A204.1 (cell line): ENCODE measurements around the gene FXYD7.
"Not testable (repeated sequence)": the region's sequence is repeated elsewhere in the genome, so short reads cannot be mapped to it uniquely, and the experiment has no call there.

Experiments
- FAIRE-seq: peaks from 2 replicates; lab custom pipeline; 2012; peaks lifted over from hg19 to GRCh38; lab: Jason Lieb, UNC

Gene FXYD7

DNA sequence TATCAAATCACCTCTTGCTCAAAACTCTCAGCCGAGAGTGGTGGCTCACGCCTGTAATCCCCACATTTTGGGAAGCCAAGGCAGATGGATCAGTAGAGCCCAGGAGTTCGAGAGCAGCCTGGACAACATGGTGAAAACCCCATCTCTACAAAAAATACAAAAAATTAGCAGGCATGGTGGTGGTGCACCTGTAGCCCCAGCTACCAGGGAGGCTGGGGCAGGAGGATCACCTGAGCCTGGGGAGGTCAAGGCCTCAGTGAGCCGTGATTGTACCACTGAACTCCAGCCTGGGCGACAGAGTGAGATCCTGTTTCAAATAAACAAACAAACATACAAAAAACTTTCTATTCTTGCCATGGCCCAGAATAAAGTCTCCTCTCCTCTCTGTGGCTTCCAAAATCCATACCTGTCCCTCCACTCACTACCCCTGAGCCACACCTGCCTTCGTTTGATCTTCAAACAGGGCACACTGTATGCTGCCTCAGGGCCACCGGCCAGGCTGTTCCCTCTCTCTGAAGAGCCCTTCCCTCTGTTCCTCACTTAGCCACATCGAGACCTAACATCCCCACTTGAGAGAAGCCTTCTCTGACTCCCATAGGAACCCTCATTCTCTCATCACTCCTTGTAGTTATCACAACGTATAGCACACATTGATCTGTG is 14.5 kb upstream of the FXYD7 start:
- FAIRE-seq: no peak

DNA sequence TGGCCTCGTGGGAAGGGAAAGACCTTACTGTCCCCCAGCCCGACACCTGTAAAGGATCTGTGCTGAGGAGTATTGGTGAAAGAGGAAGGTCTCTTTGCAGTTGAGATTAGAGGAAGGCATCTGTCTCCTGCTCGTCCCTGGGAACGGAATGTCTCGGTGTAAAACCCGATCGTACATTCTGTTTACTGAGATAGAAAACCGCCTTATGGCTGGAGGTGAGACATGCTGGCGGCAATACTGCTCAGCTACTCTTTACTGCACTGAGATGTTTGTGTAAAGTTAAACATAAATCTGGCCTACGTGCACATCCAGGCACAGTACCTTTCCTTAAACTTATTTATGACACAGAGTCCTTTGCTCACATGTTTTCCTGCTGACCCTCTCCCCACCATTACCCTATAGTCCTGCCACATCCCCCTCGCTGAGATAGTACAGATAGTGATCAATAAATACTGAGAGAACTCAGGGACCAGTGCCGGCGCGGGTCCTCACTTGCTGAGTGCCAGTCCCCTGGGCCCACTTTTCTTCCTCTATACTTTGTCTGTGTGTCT is 13.3 kb upstream of the FXYD7 start:
- not testable (repeated sequence) for FAIRE-seq

DNA sequence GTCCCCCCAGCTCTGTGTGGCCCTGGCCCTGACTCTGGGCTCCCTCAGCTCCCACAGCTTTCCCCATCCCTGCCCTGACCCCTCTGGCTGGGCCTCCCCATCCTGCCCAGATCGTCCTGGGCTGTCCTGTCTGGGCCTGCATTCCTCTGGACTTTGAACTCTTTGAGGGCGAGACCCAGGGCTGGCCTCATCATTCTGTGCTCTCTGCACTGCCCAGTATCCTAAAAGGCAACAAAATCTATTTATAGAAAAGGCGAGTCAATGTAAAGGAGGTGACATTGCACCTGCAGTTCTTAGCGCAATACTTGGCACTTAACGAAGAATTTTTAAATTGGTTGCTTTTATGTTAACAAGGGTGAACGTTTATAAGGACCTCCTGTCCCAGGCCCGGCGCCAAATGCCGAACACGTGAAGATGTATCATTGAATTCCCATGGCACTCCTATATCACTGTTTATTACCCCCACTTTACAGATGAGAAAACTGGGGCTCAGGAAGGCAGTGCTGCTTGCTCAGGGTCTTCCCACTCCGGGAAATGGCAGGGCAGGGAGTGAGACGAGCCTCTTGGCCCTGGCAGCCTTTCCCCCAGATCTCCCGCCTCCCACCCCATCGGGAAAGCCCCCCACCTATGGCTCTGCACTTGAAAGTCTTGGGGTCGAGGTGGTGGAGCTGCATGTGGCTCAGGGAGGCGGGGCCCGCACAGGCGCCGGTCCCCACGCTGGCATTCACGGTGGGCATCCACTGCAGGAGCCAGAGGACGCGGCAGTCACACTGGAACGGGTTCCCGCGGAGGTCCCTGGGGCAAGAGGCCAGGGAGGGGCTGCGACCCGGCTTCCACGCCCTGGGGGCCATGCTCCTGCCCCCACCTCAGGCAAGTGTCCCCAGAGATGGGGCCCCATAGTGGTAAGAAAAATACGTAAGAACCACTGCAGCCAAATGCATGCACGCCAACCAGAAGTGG is 12.0 kb upstream of the FXYD7 start:
- FAIRE-seq: no peak

DNA sequence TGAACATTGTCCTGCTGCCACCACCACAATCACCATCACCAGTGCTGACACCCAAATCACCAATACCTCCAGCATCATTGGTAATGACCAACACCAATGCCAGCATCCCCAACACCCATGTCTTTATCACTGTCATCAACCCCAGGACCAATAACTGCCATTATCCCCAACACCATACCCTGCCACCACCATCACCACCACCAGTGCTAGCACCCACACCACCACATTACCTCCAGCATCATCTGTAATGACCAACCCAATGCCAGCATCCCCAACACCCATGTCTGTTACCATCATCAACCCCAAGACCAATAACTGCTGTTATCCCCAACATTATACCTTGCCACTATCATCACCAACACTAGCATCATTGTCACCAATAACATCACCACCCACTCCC is 10.8 kb upstream of the FXYD7 start:
- FAIRE-seq: no peak

DNA sequence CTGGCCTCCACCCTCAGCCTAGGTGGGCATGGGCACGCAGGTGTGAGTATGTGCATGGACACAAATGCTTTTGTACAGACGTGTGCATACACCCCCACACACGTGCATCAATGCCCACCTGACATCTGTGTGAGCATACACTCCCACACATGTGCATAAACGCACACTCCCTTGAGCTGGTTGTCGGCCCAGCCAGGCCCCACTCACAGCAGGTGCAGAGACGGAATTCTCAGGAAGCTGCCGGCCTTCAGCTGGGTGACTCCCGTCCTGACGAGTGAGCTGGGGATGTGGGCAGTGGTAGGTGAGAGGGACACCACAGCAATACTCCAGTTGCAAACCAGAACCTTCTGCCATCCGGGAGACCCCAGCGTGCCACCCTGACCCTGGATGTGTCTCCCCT is 9.2 kb upstream of the FXYD7 start:
- FAIRE-seq: no peak

DNA sequence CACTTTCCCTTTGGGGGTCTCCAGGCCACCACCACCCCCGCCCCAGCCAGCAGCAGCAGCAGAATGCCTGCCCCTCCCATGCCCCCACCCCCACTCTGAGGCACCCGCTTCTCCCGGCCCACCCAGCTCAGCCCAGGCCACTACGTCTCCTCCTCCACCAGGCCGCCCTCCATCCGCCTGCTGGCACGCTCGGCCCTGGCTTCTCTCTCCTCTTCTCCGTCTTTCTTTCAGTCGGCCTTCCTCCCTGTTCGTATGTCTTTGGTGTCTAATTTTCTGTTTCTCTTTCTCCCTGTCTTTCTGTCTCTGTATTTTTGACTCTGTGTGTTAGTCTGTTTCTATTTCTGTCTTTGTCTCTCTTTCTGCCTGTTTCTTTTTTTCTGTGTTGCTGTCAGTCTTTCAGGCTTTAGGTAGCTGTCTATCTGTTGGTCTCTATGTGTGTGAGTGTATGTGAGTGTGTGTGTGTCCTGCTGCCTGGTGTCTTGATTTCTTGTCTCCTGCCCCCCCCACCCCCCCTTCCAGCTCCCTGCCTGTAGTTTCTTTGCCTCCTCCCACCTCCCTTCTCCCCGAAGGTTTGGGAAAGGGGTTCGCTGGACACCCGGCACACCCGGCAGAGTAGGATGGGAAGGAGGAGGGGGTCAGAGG is 8.3 kb upstream of the FXYD7 start, which contains the start of gene LGI4:
Gene LGI4 (minus strand): TSS at position 459 of the 642 bp plus-strand sequence. CDS start 379 bp downstream, at position 80.
- FAIRE-seq: no peak

DNA sequence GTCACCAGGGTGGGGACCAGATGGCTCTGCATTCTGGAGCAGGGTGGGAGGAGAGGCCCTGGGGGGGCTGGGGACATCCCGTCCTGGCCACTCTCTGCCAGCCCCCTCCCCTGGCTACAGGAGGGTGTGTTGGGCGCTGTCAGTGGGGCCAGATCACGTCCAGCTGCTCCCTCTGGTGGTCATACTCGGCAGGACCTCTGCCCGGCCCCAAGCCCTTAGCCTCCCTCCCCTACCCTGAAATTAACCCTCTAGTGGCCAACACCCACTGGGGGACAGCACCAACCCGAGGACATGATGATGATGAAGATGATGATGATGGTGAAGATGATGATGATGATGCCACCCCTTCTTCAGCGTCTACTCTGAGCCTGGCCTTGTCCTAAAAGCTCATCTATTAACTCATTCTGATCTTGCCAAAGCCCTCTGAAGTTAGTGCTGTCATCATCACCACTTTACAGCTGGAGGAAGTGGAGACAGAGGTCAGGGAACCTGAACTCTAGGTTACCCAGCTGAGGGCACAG is 7.6 kb upstream of the FXYD7 start:
- no peak for FAIRE-seq

DNA sequence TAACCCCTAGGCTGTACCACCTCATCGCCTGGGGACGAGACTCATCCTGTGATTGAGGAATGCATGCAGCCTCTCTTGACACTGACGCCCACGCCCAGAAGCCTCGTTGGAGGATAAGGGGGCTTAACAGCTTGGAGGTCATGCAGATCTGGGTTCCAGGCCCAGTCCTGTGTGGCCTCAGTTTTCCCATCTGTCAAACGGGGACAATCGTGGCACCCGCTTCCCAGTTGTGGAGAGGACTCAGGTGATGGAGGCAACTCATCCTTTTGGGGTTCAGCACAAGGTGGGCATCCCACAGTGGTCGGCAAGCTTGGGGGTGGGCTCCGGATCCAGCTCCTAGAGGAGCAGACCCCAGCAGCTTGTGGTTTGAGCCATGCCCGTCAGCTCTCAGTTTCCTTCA is 6.8 kb upstream of the FXYD7 start:
- FAIRE-seq: no peak

DNA sequence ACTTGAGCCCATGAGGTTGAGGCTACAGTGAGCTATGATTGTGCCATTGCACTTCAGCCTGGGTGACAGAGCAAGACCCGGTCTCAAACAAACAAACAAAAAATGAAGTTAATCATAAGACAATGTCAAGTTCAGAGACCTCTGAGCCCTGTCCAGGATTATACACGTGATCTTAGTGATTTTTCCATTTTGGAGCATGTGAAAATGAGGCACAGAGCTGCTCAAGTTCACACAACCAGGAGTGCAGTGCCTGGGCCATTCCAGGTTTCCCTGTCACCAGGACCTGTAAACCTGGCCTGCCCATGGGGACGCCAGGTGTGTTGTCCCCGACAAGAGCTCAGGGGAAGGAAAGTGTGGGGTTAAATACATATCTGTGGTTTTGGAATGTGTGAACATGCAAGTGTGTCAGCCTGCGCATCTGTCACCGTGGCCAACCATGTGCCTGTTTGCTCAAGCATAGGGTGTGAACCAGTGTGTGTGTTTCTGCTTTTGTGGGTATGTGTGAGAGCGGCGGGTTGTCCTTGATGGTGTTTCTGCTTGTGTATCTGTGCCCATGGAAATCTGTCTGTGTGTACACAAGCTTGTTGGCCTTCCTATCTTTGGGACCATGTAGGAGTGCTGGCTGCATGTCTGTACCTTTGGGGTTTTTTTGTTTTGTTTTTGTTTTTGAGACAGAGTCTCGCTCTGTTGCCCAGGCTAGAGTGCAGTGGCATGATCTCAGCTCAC is 5.9 kb upstream of the FXYD7 start:
- no peak for FAIRE-seq

DNA sequence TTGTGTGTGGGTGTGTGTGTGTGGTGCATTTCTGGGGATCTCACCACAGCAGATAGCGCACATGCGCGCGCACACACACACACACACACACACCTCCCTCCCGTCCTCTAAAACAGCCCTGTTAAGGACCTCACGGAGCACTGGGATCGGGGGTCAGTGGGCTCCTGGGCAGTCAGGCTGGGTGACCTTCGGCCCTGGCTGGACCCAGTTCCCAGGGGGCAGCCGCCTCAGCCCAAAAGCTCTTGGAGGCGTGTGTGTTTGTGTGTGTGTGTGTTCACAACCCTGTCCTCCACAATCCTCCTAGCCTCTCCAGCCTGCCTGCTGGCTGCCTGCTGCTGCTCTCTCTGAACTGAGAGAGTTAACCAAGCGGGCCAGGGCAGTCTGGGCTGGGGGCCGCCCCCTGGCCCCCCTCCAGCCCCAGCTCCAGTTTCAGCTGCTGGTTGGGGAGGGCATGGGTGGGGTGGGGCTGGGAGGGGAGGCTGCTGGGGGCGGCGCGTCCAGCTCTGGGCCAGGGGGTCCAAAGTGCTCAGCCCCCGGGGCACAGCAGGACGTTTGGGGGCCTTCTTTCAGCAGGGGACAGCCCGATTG is 4.7 kb upstream of the FXYD7 start, which contains the start of gene FXYD1:
Gene FXYD1 (plus strand): TSS at position 520 of the 588 bp plus-strand sequence. CDS start 1,256 bp downstream, outside the sequence.
- no peak for FAIRE-seq

DNA sequence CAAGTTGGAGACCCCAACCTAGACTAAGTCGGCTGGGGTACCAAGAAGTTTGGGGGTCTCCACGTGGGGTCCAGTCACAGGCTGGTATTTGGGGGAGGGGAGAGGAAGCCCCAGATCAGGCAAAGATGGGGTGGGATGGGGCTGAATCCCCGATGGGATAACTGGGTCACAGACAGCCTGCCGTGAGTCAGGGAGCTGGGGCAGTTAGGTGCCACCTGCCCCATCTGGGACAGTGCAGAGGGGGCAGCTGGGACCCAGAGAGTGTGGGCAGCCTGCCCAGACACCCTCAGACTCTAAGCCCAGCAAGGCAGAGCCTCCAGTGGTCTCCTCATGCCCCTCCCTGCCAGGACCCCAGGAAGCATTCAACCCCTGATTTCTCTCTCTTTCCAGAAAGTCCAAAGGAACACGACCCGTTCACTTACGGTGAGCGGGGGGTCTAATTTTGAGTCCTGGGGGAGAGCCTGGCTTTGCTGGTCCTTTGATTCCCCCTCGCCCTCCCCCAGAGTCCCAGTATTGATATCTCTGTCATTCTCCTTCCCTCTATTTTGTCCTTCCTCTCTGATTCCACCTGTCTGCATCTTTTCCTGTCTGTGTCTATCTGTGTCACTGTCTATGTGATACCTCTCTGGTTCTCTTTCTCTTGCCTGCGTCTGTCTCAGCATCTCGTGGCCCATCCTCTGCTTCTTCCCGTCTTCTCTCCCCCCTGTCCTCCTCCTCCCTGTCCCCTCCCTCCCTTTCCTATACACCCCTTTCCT is 2.7 kb upstream of the FXYD7 start:
- FAIRE-seq: no peak

DNA sequence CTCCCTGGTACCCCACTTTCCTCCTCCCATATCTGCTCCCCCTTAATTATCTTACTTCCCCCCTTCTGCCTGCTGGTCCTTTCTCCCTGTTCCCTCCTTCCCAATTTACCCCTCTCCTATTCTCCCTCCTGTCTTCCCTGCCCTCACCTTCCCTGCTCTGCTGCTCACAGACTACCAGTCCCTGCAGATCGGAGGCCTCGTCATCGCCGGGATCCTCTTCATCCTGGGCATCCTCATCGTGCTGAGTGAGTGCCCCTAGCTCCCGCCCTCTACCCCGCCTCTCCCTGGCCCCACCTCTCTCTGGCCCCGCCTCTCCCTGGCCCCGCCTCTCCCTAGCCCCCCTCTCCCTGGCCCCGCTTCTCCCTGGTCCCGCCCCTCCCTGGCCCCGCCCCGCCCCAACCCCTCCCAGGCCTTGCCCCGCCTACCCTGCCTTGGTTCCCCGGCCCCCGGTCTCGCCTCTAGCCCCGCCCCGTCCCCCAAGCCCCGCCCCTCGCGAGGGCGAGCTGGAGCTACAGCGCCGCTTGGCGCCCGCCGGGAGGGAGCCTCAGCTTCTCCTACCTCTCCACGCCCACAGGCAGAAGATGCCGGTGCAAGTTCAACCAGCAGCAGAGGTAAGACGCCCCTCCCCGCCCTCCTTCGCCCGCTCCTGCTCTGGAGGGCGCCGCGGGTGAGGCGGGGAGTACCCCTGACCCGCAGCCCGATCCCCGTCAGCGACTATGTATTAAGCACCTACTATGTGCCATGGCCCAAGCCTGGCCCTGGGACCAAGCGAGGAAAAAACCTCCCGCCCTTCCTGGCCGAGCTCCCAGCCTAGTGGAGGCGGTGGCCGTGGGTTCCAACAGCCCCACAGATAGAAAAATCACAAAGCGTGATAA is 1.9 kb upstream of the FXYD7 start:
- FAIRE-seq: no peak

DNA sequence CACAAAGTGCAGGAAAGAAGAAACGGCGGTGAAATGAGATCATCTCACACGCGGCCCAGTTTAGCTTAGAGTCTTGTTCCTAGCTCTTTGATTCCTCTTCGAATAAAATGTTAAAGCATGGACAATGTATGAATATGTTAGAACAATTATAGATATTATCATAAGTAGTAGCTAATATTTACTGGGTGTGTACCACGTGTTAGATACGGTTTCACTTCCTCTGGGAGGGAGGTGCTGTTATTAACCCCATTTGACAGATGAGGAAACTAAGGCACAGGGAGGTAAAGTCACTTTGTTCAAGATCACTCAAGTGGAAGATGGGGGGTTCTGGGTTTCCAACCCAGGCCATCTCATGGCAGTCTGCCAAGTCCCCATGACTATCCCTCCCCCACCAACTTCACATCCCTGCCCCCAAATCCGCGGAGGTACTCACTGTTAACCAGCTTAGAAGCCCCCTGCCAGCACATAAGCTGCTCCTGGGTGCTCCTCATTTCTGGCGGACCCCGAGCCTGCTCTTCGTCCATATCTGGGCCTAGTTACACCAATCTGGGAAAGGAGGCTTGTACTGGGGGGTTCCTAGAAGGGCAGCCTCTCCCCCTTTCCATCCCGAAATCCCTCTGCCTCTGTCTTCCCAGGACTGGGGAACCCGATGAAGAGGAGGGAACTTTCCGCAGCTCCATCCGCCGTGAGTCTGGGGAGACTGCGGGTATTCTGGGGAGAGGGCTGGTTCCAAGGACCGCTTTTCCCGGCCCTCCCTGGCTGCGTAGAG is 1.0 kb upstream of the FXYD7 start:
- no peak for FAIRE-seq

DNA sequence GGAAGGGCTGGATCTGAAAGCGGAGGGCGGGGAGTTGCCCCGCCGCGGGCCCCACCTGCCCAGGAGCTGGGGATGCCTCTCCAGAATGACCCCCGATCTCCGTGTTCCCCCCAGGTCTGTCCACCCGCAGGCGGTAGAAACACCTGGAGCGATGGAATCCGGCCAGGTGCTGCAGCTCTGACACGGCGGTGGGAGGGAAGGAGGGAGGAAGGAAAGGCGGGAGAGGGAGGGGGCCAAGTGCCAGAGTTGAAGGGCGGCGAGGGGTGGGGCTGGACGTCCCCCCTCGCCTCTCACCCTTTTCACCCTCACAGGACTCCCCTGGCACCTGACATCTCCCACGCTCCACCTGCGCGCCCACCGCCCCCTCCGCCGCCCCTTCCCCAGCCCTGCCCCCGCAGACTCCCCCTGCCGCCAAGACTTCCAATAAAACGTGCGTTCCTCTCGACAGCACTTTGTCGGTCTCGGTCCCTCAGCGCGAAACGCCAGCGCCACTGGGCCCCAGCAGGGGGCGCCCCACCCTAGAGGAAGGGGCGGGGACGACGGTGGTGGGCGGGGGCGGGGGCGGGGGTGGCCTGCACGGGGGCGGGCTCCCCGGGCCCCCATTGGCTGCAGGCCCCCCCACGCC is 337 bp upstream of the FXYD7 start:
- no peak for FAIRE-seq

DNA sequence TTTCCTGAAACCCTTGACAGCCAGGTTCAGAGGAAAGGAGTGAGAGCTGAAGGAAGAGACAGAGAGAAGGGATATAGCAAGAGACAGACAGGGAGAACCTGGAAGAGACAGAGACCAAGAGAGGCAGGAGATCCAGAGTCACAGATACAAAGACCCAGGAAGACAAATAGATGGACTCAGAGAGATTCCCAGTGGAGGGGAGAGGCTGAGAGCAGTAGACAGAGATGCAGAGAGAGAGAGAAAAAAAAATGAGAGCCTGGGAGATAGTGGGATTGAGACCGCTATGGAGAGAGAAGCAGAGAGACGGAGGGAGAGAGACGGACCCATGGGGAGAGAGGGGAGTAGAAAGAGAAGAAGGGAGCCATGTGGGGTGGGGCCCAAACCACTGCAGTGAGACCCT is 763 bp downstream of the FXYD7 start:
- FAIRE-seq: no peak

DNA sequence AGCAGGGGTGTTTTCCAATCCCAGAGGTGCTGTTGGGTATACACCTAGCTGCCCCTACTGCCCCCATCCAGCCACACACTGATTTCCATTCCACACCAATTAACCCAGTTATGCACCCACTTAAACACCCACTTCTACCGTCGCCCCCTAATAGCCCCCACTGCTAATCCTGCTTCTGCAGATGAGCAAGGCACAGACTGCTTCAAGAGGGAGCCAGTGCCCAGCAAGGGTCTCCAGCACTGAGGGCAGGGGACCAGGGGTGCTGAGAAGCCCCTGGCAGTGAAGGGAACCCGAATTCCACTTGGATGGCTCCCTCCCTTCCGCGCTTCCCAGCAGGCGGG is 1.2 kb downstream of the FXYD7 start:
- FAIRE-seq: no peak

DNA sequence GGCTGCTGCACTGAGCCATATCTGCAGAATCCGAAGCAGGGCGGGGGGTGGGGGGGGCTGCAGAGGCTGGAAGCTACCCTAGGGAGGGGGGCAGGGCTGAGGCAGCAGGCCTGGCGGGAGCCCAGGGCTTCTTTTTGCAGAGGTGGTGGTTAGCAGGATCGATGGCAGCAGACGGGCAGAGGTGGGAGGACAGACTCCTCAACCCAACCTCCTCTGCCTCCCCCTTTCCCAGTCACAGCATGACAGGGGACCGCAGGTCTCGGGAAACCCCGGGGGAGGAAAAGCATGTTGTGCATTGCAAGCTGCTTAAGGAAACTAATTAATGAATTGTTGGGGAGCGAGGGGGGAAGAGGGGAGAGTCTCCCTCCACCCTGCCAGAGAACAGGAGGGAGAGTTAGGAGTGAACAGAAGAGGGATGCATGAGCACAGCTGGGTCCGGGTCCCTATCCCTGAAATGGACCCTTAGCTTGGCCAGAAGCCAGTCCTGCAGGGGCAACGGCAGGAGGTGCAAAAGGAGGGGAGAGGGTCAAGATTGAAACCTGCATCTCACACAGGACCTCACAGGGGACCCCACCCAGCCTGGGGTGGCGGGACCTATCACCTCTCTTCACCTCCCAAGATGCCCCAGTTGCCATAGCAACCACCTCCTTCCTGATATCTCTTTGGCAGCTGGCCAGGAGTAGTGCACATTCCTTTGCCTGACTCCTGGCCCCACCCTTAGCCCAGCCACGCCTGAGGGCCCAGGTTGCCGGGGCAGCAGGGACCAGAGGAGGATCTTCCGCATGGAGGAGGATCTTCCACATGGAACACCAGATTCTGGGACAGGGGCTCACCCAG is 1.8 kb downstream of the FXYD7 start:
- FAIRE-seq: no peak
